Cardiac muscle cell (in vitro differentiated cells and primary cell): Measurements from ENCODE around the gene GMIP. TPM values are rescaled to one million over a fixed set of nuclear protein-coding genes. Genes with fewer than 3 reads are reported as not detected.

Source experiments
- DNase-seq, 2 donors: peaks; one replicate each; pipeline versions ENCODE4 v3.0.0 to v3.0.0-alpha.2; 2010 to 2017; ENCODE audit warnings: low read depth in 1 of 2, low spot score in 1 of 2
- H3K27ac ChIP-seq: fragments of 200-600 bp; sonication (generic); 2 replicates; pipeline ENCODE4 v1.5.1; 2016
- H3K27me3 ChIP-seq: fragments of 200-600 bp; sonication (generic); 2 replicates; pipeline ENCODE4 v1.6.0; 2016; ENCODE audit warnings: control low read depth
- H3K36me3 ChIP-seq: fragments of 200-600 bp; sonication (generic); 2 replicates; pipeline ENCODE4 v1.5.1; 2016; ENCODE audit warnings: control low read depth
- H3K4me1 ChIP-seq: fragments of 200-600 bp; sonication (generic); 2 replicates; pipeline ENCODE4 v1.8.1; 2017; ENCODE audit warnings: low read depth, mild to moderate bottlenecking, mixed run types
- H3K4me3 ChIP-seq: fragments of 200-600 bp; sonication (generic); 2 replicates; pipeline ENCODE4 v1.5.1; 2016; ENCODE audit warnings: mild to moderate bottlenecking
- H3K9me3 ChIP-seq: fragments of 200-600 bp; sonication (generic); 2 replicates; pipeline ENCODE4 v1.5.1; 2017; ENCODE audit warnings: low read depth, mild to moderate bottlenecking, control low read depth
- CTCF ChIP-seq: IDR thresholded peaks from 2 replicates; pipeline ENCODE4 v1.5.1; 2012; ENCODE audit warnings: low read depth, mild to moderate bottlenecking, low read length
- polyA plus RNA-seq: library from polyadenylated mRNA; unstranded; fragments of >200 nt; fragmentation: Nextera tagmentation; extraction: Ambion mirVana; gene quantifications from 2 replicates; pipeline ENCODE4 v1.2.1, GENCODE V29; 2016
- total RNA-seq: library from RNA; depleted of rRNA; stranded (reverse); fragments of >200 nt; gene quantifications from 2 replicates; pipeline ENCODE4 v1.2.3, GENCODE V29; 2016

GMIP gene
- total and polyA plus RNA-seq, 2 experiments from 2014 or later, result 12.4 to 13.7 TPM

- no peaks in the 10 kb centered on the region for H3K9me3 ChIP-seq
- TF ChIP-seq CTCF, result no peak
- H3K4me1 ChIP-seq, result no peaks in the 10 kb centered on the region
- H3K4me3 ChIP-seq, result no peak overlapping the region
- no peaks in the 10 kb centered on the region for H3K27me3 ChIP-seq
- DNase-seq, result no peak
- H3K36me3 ChIP-seq, result peaks cover 30% of the 10 kb centered on the region
- H3K27ac ChIP-seq, result no peak overlapping the region
Measured at GRCh38 chr19:19645233-19645870, 1.9 kb upstream of the GMIP start.

- Histone ChIP-seq H3K9me3 (no peaks in the 10 kb centered on the region), H3K4me3 (no peak overlapping the region), H3K36me3 (peaks cover 20% of the 10 kb centered on the region), H3K27ac (no peak overlapping the region), H3K27me3 (no peaks in the 10 kb centered on the region), H3K4me1 (no peaks in the 10 kb centered on the region)
- TF ChIP-seq CTCF, result no peak
- DNase-seq, result no peak
Measured at GRCh38 chr19:19644054-19644388, 564 bp upstream of the GMIP start.

GRCh38 chr19:19642506-19643157 is 825 bp downstream of the GMIP start:
- DNase-seq, result peak in 1 of 2 donors; percentile 13
- H3K36me3 ChIP-seq, result peaks cover 14% of the 10 kb centered on the region
- H3K4me3 ChIP-seq, result peak overlapping the region; percentile 89
- no peaks in the 10 kb centered on the region for H3K9me3 ChIP-seq
- no peak overlapping the region for H3K27ac ChIP-seq
- no peaks in the 10 kb centered on the region for H3K4me1 ChIP-seq
- H3K27me3 ChIP-seq, result no peaks in the 10 kb centered on the region
- TF ChIP-seq CTCF, result no peak

- no peaks in the 10 kb centered on the region for H3K4me1 ChIP-seq
- no peak overlapping the region for H3K27ac ChIP-seq
- H3K4me3 ChIP-seq, result no peak overlapping the region
- no peak for DNase-seq
- no peaks in the 10 kb centered on the region for H3K27me3 ChIP-seq
- H3K9me3 ChIP-seq, result no peaks in the 10 kb centered on the region
- H3K36me3 ChIP-seq, result peaks cover 5% of the 10 kb centered on the region
- TF ChIP-seq CTCF, result no peak
Measured at GRCh38 chr19:19637523-19638251, 5.8 kb downstream of the GMIP start.

- H3K27ac ChIP-seq, result no peak overlapping the region
- no peaks in the 10 kb centered on the region for H3K4me1 ChIP-seq
- TF ChIP-seq CTCF, result no peak
- H3K9me3 ChIP-seq, result no peaks in the 10 kb centered on the region
- no peak for DNase-seq
- H3K27me3 ChIP-seq, result no peaks in the 10 kb centered on the region
- H3K36me3 ChIP-seq, result peaks cover 5% of the 10 kb centered on the region
- H3K4me3 ChIP-seq, result no peak overlapping the region
Measured at GRCh38 chr19:19637186-19637522, 6.3 kb downstream of the GMIP start.
